GM19438 (cell line): Measurements from ENCODE around the gene VWC2.

Experiments used
- ATAC-seq: cut with Tn5 transposase; IDR thresholded peaks from one replicate; pipeline ENCODE4 v1.9.1; 2021; ENCODE audit warnings: low read depth; ENCODE audit not compliant: unreplicated experiment

The VWC2 gene

GRCh38 chr7:49773218-49773935 lies at the start of gene VWC2:
TSS of gene VWC2 (plus strand) at chr7:49773638. CDS start at chr7:49775436, 1,798 bp downstream.
- ATAC-seq, result no peak

- ATAC-seq, result no peak
These were observed 49.4 kb upstream of the VWC2 start for GRCh38 chr7:49724071-49724470.

- ATAC-seq, result no peak
These were observed 41.6 kb upstream of the VWC2 start for GRCh38 chr7:49731836-49732235.

- ATAC-seq, result no peak
These were observed 10.8 kb upstream of the VWC2 start for GRCh38 chr7:49762666-49763065.

- no peak for ATAC-seq
These were observed 9.6 kb upstream of the VWC2 start for GRCh38 chr7:49763791-49764190.

GRCh38 chr7:49766966-49767365 lies 6.5 kb upstream of the VWC2 start:
- ATAC-seq, result peak; percentile 85

- ATAC-seq, result no peak
These were observed 5.7 kb upstream of the VWC2 start for GRCh38 chr7:49767719-49768118.

GRCh38 chr7:49768254-49768653 lies 5.2 kb upstream of the VWC2 start:
- ATAC-seq, result no peak

- ATAC-seq, result no peak
These were observed 4.6 kb upstream of the VWC2 start for GRCh38 chr7:49768835-49769234.

GRCh38 chr7:49769285-49769857 lies 4.1 kb upstream of the VWC2 start:
- no peak for ATAC-seq

GRCh38 chr7:49770838-49771237 lies 2.6 kb upstream of the VWC2 start:
- no peak for ATAC-seq

- ATAC-seq, result peak; percentile 30
These were observed 1.8 kb upstream of the VWC2 start for GRCh38 chr7:49771427-49772176.

- no peak for ATAC-seq
These were observed 571 bp upstream of the VWC2 start for GRCh38 chr7:49772916-49773217.

- ATAC-seq, result no peak
These were observed 559 bp downstream of the VWC2 start for GRCh38 chr7:49773936-49774458.

- ATAC-seq, result no peak
These were observed 1.1 kb downstream of the VWC2 start for GRCh38 chr7:49774459-49775064.

GRCh38 chr7:49775065-49775948 lies 1.9 kb downstream of the VWC2 start:
- ATAC-seq, result no peak

- ATAC-seq, result no peak
These were observed 2.6 kb downstream of the VWC2 start for GRCh38 chr7:49775949-49776443.

GRCh38 chr7:49776994-49777393 lies 3.6 kb downstream of the VWC2 start:
- no peak for ATAC-seq

GRCh38 chr7:49778731-49779270 lies 5.4 kb downstream of the VWC2 start:
- no peak for ATAC-seq

- ATAC-seq, result no peak
These were observed 7.5 kb downstream of the VWC2 start for GRCh38 chr7:49780953-49781352.
